Upper lobe of left lung (tissue), 6 donors: Measurements from ENCODE around the gene DCAF12L1. TPM values are rescaled to one million over a fixed set of nuclear protein-coding genes. Genes with fewer than 3 reads are reported as not detected.

ENCODE experiments used
- ATAC-seq, 2 donors: fragments of 200-7000 bp; cut with Tn5 transposase; one replicate each; pipeline ENCODE4 v1.9.1; 2022; ENCODE audit warnings: mild to moderate bottlenecking in 2 of 2, moderate library complexity in 2 of 2; ENCODE audit not compliant: low FRiP score in 2 of 2
- DNase-seq, 2 donors: peaks; one replicate each; pipeline ENCODE4 v3.0.0-alpha.2; 2019 to 2020
- H3K27ac ChIP-seq, 4 donors: fragments of 200-600 bp; sonication (generic); one replicate each; pipeline ENCODE4 v1.5.1; 2016 to 2019
- H3K27me3 ChIP-seq, 4 donors: fragments of 200-600 bp; sonication (generic); one replicate each; pipeline ENCODE4 v1.5.1; 2017 to 2019
- H3K36me3 ChIP-seq, 4 donors: fragments of 200-600 bp; sonication (generic); one replicate each; pipeline ENCODE4 v1.5.1; 2016 to 2019
- H3K4me1 ChIP-seq, 4 donors: fragments of 200-600 bp; sonication (generic); one replicate each; pipeline ENCODE4 v1.5.1; 2018 to 2019
- H3K4me3 ChIP-seq, 4 donors: fragments of 200-600 bp; sonication (generic); one replicate each; pipeline ENCODE4 v1.5.1; 2017 to 2019; ENCODE audit warnings: mild to moderate bottlenecking in 2 of 4, moderate library complexity in 1 of 4
- H3K9me3 ChIP-seq, 4 donors: fragments of 200-600 bp; sonication (generic); one replicate each; pipeline ENCODE4 v1.5.1; 2018 to 2019
- CTCF ChIP-seq, 6 experiments: fragments of 450-650 bp in 4 of 6; fragments of 200-600 bp in 2 of 6; sonication (generic) in 2 of 6; IDR thresholded peaks; one replicate each; pipeline ENCODE4 v1.5.1; 2016 to 2019; ENCODE audit warnings: antibody characterized with exemption in 6 of 6
- EP300 ChIP-seq, 4 donors: sonication (generic); formaldehyde crosslinking; IDR thresholded peaks; one replicate each; pipeline ENCODE4 v1.5.1; 2017; ENCODE audit warnings: antibody characterized with exemption in 4 of 4, control low read depth in 2 of 4
- POLR2A ChIP-seq, 4 donors: fragments of 450-650 bp; IDR thresholded peaks; one replicate each; pipeline ENCODE4 v1.5.1; 2016 to 2017; ENCODE audit warnings: antibody characterized with exemption in 4 of 4, mild to moderate bottlenecking in 2 of 4
- POLR2AphosphoS5 ChIP-seq, 2 donors: sonication (generic); formaldehyde crosslinking; IDR thresholded peaks; one replicate each; pipeline ENCODE4 v1.5.1; 2017; ENCODE audit warnings: antibody characterized with exemption in 2 of 2
- WGBS, 2 donors: methylation state at CpG; one replicate each; pipeline ENCODE4 v1.1.5; 2017 to 2018; 5-methylcytosine and 5-hydroxymethylcytosine counted together
- total RNA-seq, 6 donors: library from RNA; depleted of rRNA in 4 of 6; stranded (reverse); fragments of >200 nt in 4 of 6; gene quantifications; one replicate each; pipeline versions ENCODE4 v1.1.0 to v1.2.1, GENCODE V29; 2016 to 2021
- donor health status: DM: no; HTN: no; CAD: no; lungs with moderate emphysema.
- donor health status: DM: no; HTN: yes; CAD: no; lungs with severe emphysema.

The DCAF12L1 gene
- not detected for total RNA-seq

- DNase-seq: peak in 1 of 2 donors; percentile 62
- 48% methylated on average over 58 of the region's 83 CpGs; no CpG with 5 or more reads in 1 of the 2 donors for WGBS, 2 donors
Measured at GRCh38 chrX:126552313-126553022, at the start of gene DCAF12L1. Gene DCAF12L1, minus strand, starts transcription at chrX:126552814. Its CDS starts 206 bp downstream, at chrX:126552608.

GRCh38 chrX:126580877-126581276 lies 28.3 kb upstream of the DCAF12L1 start:
- Histone ChIP-seq H3K27me3 (no peaks in the 10 kb centered on the region), H3K4me1 (no peaks in the 10 kb centered on the region), H3K9me3 (peaks cover 0 to 4% (median 0%) of the 10 kb centered on the region in 4 donors), H3K36me3 (no peaks in the 10 kb centered on the region), H3K4me3 (no peak overlapping the region), H3K27ac (no peak overlapping the region)
- 41% methylated on average over 30 of the region's 39 CpGs; no CpG with 5 or more reads in 1 of the 2 donors for WGBS, 2 donors
- no peak for ATAC-seq
- DNase-seq: peak in 1 of 2 donors; percentile 33
- TF ChIP-seq POLR2AphosphoS5 (IDR thresholded peaks at IDR 0.05) (no peak), CTCF (IDR thresholded peaks at IDR 0.05) (no peak), EP300 (IDR thresholded peaks at IDR 0.05) (no peak), POLR2A (IDR thresholded peaks at IDR 0.05) (no peak)

More at GRCh38 chrX:126552313-126553022, at the start of gene DCAF12L1:
- Histone ChIP-seq H3K27ac (no peak within 1 kb of the TSS), H3K36me3 (no peaks in the 10 kb centered on the region), H3K9me3 (peaks cover 0 to 10% (median 0%) of the 10 kb centered on the region in 4 donors), H3K27me3 (no peaks in the 10 kb centered on the region), H3K4me3 (no peak within 1 kb of the TSS), H3K4me1 (no peaks in the 10 kb centered on the region)
- no peak for TF ChIP-seq POLR2AphosphoS5 (IDR thresholded peaks at IDR 0.05)
- no peak for TF ChIP-seq CTCF (IDR thresholded peaks at IDR 0.05)
- no peak for TF ChIP-seq EP300 (IDR thresholded peaks at IDR 0.05)
- TF ChIP-seq POLR2A (IDR thresholded peaks at IDR 0.05): no peak
- no peak for ATAC-seq

- TF ChIP-seq POLR2A (IDR thresholded peaks at IDR 0.05) (no peak), POLR2AphosphoS5 (IDR thresholded peaks at IDR 0.05) (no peak), CTCF (IDR thresholded peaks at IDR 0.05) (no peak), EP300 (IDR thresholded peaks at IDR 0.05) (no peak)
- Histone ChIP-seq H3K27me3 (no peaks in the 10 kb centered on the region), H3K27ac (no peak overlapping the region), H3K4me3 (no peak overlapping the region), H3K36me3 (no peaks in the 10 kb centered on the region), H3K4me1 (no peaks in the 10 kb centered on the region), H3K9me3 (peaks cover 0 to 2% (median 0%) of the 10 kb centered on the region in 4 donors)
- WGBS, 2 donors: 45 to 56% methylated on average over 1 of the region's 1 CpG
- no peak for DNase-seq
- no peak for ATAC-seq
Measured at GRCh38 chrX:126575911-126576310, 23.3 kb upstream of the DCAF12L1 start.

- no peak for TF ChIP-seq EP300 (IDR thresholded peaks at IDR 0.05)
- TF ChIP-seq POLR2A (IDR thresholded peaks at IDR 0.05): no peak
- TF ChIP-seq CTCF (IDR thresholded peaks at IDR 0.05): no peak
- no peak for TF ChIP-seq POLR2AphosphoS5 (IDR thresholded peaks at IDR 0.05)
- peaks cover 0 to 1% (median 0%) of the 10 kb centered on the region in 4 donors for H3K9me3 ChIP-seq
- no peak overlapping the region for H3K4me3 ChIP-seq
- 56 to 67% methylated on average over 1 of the region's 1 CpG for WGBS, 2 donors
- ATAC-seq: no peak
- no peaks in the 10 kb centered on the region for H3K4me1 ChIP-seq
- H3K27me3 ChIP-seq: no peaks in the 10 kb centered on the region
- H3K27ac ChIP-seq: no peak overlapping the region
- no peak for DNase-seq
- no peaks in the 10 kb centered on the region for H3K36me3 ChIP-seq
Measured at GRCh38 chrX:126557151-126557550, 4.5 kb upstream of the DCAF12L1 start.
